NCI-H345 treated with DMSO at 0.1 percent for 48 hours (cell line): ENCODE results near the gene RNASE11.
"Not testable (repeated sequence)": the region's sequence is repeated elsewhere in the genome, so short reads cannot be mapped to it uniquely, and the experiment has no call there.

Experiments
- DNase-seq: peaks from one replicate; lab custom pipeline; 2025; ENCODE audit not compliant: unreplicated experiment; lab: John Stamatoyannopoulos, UW

The RNASE11 gene

GRCh38 chr14:20614038-20614840 lies 26.4 kb upstream of the RNASE11 start:
- no peak for DNase-seq

- DNase-seq: peak; percentile 41
These were observed 25.6 kb upstream of the RNASE11 start for GRCh38 chr14:20613094-20614037.

GRCh38 chr14:20612403-20612802 lies 24.6 kb upstream of the RNASE11 start:
- no peak for DNase-seq

GRCh38 chr14:20611277-20611676 lies 23.5 kb upstream of the RNASE11 start:
- DNase-seq: no peak

GRCh38 chr14:20610002-20610765 lies 22.4 kb upstream of the RNASE11 start:
- peak; percentile 40 for DNase-seq

GRCh38 chr14:20609215-20610001 lies 21.6 kb upstream of the RNASE11 start:
- DNase-seq: peak; percentile 85

- DNase-seq: no peak
These were observed 20.7 kb upstream of the RNASE11 start for GRCh38 chr14:20608383-20609110.

GRCh38 chr14:20607617-20608016 lies 19.8 kb upstream of the RNASE11 start:
- no peak for DNase-seq

GRCh38 chr14:20606902-20607242 lies 19.1 kb upstream of the RNASE11 start:
- DNase-seq: no peak

GRCh38 chr14:20606190-20606901 lies 18.5 kb upstream of the RNASE11 start:
- no peak for DNase-seq

- no peak for DNase-seq
These were observed 16.3 kb upstream of the RNASE11 start for GRCh38 chr14:20603813-20604690.

GRCh38 chr14:20602583-20602982 lies 14.8 kb upstream of the RNASE11 start:
- no peak for DNase-seq

GRCh38 chr14:20601522-20601921 lies 13.7 kb upstream of the RNASE11 start:
- DNase-seq: no peak

GRCh38 chr14:20597108-20597507 lies 9.3 kb upstream of the RNASE11 start:
- DNase-seq: no peak

GRCh38 chr14:20595726-20596125 lies 7.9 kb upstream of the RNASE11 start:
- DNase-seq: not testable (repeated sequence)

- DNase-seq: no peak
These were observed 4.8 kb upstream of the RNASE11 start for GRCh38 chr14:20592574-20592973.

- no peak for DNase-seq
These were observed 3.4 kb upstream of the RNASE11 start, which contains the start of gene RNASE12 for GRCh38 chr14:20591235-20591634. TSS of gene RNASE12 (minus strand) at chr14:20591376. CDS start at chr14:20590723, 653 bp downstream.

GRCh38 chr14:20583908-20584307 lies 3.9 kb downstream of the RNASE11 start:
- no peak for DNase-seq
